Fibroblast of lung (primary cell): ENCODE data around the gene CFAP299.

ENCODE experiments used
- CTCF ChIP-seq, 2 donors: IDR thresholded peaks in 1 of 2; conservative IDR thresholded peaks in 1 of 2; 1 replicate in 1 of 2; 2 replicates in 1 of 2; pipeline ENCODE4 v1.5.1; 2011 to 2012; ENCODE audit warnings: low read length in 2 of 2, control low read depth in 1 of 2, inconsistent platforms in 1 of 2, low read depth in 1 of 2, mild to moderate bottlenecking in 1 of 2
- EZH2 ChIP-seq: IDR thresholded peaks from 2 replicates; pipeline ENCODE4 v1.5.1; 2012; ENCODE audit warnings: low read length, control low read depth, mild to moderate bottlenecking; ENCODE audit errors: missing control alignments

DNA sequence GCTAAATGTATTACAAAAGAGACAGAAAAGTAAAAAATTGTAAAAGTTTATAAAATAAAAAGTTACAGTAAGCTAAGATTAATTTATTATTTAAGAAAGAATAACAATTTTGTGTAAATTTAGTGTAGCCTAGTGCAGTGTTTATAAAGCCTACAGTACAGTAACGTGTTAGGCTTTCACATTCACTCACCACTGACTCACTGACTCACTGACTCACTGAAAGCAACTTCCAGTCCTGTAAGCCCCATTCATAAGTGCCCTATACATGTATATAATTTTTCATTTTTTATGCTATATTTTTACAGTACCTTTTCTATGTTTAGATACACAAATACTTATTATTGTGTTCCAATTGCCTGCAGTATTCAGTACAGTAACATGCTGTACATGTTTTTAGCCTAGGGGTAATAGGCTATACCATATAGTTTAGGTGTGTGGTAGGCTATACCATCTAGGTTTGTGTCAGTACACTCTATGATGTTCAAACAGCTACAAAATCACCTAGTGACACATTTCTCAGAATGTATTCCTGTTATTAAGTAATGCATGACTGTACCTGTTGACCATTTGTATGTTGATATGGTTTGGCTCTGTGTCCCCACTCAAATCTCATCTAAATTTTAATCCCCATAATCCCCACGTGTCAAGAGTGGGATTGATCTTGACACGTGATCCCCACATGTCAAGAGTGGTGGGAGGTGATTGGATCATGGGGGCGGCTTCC is 57.9 kb downstream of the CFAP299 start:
- TF ChIP-seq CTCF (conservative IDR thresholded peaks at IDR 0.05 in 1 of 2, IDR thresholded peaks at IDR 0.05 in 1 of 2; ENCODE audit: low read depth in 1 of 2, low read length in 2 of 2) (no peak), EZH2 (no peak)
